A549 (cell line): ENCODE data around the gene MARCHF10.

Experiments
- CEBPB ChIP-seq, 2 experiments: fragments of >200 bp in 1 of 2; sonication (Bioruptor Twin) in 1 of 2; formaldehyde crosslinking in 1 of 2; IDR thresholded peaks; 2 replicates each; pipeline ENCODE4 v1.6.1; 2012 to 2016
- CTCF ChIP-seq: fragments of >200 bp; sonication (Bioruptor Twin); formaldehyde crosslinking; IDR thresholded peaks from 3 replicates; pipeline ENCODE4 v1.5.1; 2016
- E2F6 ChIP-seq: IDR thresholded peaks from 2 replicates; pipeline ENCODE4 v1.6.1; 2012; ENCODE audit warnings: low read depth, borderline replicate concordance
- JUNB ChIP-seq: fragments of >200 bp; sonication (Bioruptor Twin); formaldehyde crosslinking; IDR thresholded peaks from 2 replicates; pipeline ENCODE4 v1.6.1; 2016
- MAX ChIP-seq: IDR thresholded peaks from 2 replicates; pipeline ENCODE4 v1.6.1; 2012
- POLR2A ChIP-seq: IDR thresholded peaks from 2 replicates; pipeline ENCODE4 v1.6.1; 2012; ENCODE audit warnings: mild to moderate bottlenecking, low read length
- POLR2AphosphoS2 ChIP-seq: conservative IDR thresholded peaks from 2 replicates; pipeline ENCODE4 v1.6.1; 2012; ENCODE audit warnings: low read length, improper control_type of control experiment, inconsistent platforms
- REST ChIP-seq: fragments of 200-600 bp; sonication (generic); IDR thresholded peaks from 2 replicates; pipeline ENCODE4 v1.6.1; 2016; ENCODE audit warnings: antibody characterized with exemption, mild to moderate bottlenecking, moderate library complexity

GRCh38 chr17:62754631-62755030 lies 53.5 kb downstream of the MARCHF10 start:
- TF ChIP-seq POLR2A = no peak
- no peak for TF ChIP-seq CTCF
- TF ChIP-seq E2F6 = no peak
- no peak for TF ChIP-seq REST
- TF ChIP-seq POLR2AphosphoS2 = no peak
- no peak for TF ChIP-seq CEBPB (IDR thresholded peaks at IDR 0.05)
- no peak for TF ChIP-seq JUNB
- no peak for TF ChIP-seq MAX
